GM19324 (cell line): ENCODE measurements around the gene PSTPIP2.
"Not testable (repeated sequence)": the region's sequence is repeated elsewhere in the genome, so short reads cannot be mapped to it uniquely, and the experiment has no call there.

Source experiments
- ATAC-seq: cut with Tn5 transposase; IDR thresholded peaks from one replicate; pipeline ENCODE4 v1.9.1; 2021; ENCODE audit warnings: mild to moderate bottlenecking, moderate library complexity; ENCODE audit not compliant: unreplicated experiment, low FRiP score

PSTPIP2 gene

DNA sequence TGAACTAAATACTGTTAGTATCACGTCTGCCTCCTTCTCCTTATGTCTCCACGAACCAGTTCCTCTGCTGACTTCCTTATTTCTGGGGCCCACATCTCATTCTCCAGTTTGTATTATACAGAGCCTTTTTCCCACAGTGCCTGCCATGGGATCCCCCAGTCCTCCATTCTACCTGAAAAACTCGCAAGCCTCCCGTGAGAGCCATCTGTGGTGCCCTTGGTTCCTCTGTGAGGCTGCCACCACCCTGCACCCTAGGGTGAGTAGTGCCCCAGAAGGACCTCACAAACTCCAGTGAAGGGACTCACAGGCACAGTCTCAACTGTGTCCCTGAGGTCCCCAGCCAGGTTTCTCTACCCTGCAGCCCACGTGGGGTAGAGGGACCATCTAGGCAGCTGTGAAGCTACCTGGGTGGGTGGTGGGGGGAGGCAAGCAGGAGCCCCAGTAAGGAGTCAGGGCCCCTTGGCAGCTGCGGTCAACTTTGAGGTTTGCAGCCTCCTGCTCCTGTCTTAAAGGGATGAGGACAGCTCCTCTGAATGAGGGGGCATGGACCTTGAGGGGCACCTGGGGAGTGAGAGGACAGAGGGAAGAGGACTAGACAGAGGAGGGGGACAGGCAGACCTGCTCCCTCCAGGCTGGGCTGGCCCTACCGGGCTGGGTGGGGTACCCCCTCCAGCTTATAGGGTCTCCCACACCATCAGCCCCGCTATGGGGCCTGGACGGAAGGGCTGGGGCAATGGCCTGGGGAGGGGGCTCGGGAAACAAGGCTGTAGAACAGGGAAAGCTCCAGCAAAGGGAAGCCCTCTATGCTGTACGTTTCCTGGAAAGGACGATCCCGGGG is 1.0 kb downstream of the PSTPIP2 start:
- no peak for ATAC-seq

DNA sequence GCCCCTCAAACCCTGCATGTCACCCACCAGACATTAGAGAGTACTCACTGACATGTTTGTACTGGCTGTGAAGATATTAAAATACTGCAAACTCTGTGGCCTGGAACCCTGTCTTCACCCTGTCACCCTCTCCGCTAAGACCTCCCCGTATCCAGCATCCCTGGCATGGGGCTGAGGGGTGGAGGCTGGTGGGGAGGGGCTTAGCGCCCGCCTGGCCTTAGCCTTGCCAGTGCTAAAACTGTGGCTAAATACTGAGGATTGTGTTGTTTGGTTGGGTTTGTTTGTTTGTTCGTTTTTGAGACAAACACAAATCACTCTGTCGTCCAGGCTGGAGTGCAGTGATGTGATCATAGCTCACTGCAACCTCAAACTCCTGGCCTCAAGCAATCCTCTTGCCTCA is 1.8 kb downstream of the PSTPIP2 start:
- ATAC-seq, result no peak

DNA sequence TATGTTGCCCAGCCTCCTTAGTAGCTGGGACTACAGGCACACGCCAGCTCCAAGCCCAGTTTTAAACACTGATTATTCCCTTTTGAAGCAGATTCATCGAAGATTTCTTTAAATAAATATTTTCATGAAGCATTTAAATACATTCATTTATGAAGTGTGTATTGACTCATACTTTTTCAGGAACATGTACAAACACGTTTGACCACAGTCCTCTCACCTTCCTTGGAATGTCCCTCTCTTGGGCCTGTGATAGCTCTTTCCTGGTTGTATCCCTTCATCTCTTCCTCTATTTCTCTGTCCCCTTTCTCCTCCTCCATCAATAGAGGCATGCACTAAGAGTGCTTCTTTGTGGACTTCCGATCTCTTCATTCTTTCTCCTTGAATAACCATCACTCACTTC is 2.5 kb downstream of the PSTPIP2 start:
- ATAC-seq, result no peak

DNA sequence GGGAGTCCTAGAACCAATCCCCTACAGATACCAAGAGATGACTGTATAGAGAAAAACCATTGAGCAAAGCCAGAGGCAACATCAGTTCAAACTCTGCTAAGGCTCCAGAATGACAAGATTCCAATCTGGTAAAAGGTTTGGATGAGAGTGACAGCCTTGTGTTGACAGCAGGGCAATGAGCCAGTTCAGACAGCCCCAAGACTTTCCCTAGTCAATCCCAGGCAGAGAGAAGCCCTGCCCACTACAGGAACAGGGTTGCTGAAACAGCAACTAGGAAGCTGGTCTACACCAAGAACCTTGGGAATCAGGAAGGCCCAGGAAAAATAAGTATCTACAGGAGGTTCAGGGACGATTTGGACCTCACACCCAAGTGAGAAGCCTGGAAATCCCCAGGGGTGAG is 3.3 kb downstream of the PSTPIP2 start:
- ATAC-seq, result no peak

DNA sequence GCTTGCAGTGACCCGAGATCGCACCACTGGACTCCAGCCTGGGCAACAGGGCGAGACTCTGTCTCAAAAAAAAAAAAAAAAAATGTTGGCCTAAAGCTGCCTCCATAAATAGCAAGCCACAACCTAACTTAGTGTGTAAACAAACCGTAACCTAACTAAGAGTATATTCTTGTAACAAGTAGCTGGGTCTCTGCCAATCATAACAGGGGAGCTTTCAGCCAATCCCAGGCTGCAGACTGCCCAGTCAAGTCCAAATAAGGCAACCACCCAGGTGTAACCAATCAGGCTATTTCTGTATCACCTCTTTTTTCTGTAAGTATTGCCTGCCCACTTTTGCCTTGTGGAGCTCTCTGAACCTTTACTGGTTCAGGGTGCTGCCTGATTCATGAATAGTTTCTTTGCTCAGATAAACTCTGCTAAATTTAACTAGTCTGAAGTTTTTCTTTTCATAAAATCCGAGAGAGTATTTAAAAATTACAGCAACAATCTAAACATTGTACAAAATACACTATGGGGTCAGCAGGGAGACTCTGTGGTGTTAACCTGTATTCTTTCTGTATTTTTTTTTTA is 4.5 kb downstream of the PSTPIP2 start:
- no peak for ATAC-seq

DNA sequence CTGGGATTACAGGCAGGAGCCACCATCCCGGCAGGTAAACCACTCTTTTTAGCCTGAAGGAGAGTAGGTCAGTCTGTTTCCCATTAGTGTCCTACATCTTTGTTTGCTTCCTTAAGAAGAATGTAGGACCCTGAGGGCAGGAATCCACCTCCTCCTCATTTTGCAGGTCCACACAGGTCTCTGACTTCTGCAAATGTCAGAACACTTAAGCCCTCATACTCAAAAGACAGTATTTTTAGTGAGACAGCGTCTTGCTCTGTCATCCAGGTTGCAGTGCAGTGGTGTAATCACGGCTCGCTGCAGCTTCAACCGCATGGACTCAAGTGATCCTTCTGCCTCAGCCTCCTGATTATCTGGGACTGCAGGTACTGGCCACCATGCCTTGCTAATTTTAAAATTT is 9.3 kb downstream of the PSTPIP2 start:
- ATAC-seq, result no peak

DNA sequence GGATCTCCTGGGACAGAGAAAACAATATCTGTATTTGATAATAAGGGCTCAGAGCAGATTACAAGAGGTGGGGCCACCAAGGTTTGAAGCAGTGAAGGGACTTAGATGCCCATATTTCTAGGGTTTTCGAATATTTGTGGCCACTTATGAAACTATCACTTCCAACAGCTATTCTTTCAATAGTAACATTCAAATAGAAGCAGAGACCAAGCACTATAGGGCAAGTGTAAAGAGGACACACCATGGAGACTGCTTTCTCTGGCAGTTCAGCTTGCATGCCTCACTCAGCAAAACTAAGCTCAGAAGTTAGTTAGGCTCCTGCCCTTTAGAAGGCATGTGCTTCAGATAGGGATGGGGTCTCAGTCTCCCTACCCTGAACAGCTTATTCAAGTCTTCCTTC is 10.3 kb downstream of the PSTPIP2 start:
- no peak for ATAC-seq

DNA sequence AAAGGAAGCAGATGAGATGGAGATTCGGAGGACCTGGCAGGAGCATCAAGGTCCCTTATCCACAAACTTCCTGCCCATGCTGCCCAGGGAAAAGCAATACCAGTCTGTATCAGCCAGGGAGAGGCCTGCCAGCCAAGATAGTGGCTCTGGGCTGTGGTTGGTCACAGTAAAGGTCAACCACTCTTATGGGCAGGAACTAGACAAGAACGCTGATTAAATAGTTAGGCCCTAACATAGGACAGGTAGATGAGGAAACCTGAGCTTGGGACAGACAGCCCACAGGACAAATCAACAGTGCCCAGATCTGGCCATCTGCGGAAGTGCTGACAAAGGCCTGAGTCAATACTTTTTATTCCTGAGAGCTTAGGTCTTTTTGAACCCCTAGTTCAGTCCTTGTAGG is 10.7 kb downstream of the PSTPIP2 start:
- no peak for ATAC-seq

DNA sequence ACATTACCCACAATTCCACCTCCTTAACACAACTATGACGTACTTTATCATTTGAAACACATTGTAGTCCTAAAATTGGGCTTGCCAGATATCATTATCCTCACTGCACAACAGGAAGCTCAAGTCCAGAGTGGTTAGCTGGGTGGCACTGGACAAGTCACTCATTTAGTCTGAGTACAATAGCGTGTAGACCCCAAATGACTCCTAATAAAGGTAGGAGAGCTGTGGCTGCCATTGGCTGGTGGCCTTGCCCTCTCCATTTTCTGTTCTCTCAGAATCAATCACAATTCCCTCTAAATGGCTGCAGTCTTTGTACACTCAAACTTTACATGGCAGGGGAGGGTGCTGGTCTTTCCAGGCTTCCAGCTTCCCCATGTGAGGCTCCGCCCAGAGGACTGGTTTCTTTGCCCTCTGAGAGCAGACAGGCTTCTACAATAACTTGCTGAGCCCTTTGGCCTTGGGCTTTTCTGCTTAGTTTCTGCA is 11.7 kb downstream of the PSTPIP2 start:
- no peak for ATAC-seq

DNA sequence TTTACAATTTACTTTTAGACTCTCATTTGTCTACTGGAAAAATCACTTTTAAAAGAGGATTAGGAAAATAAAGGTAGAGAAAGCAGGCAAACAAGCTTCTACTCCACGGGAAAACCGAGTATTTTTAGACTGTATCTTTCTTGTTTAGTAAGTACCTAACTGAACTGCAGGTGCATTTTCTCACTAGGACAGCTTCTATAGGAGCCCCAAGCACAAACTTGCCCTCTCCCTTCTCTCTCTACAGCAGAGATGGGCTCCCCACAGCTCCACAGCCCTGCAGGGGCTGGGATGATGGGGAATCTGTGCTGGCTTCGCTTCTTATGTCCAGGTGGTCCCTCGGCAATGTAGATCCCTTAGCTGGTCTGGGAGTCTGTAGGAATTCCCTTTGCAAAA is 16.2 kb downstream of the PSTPIP2 start:
- ATAC-seq, result no peak

DNA sequence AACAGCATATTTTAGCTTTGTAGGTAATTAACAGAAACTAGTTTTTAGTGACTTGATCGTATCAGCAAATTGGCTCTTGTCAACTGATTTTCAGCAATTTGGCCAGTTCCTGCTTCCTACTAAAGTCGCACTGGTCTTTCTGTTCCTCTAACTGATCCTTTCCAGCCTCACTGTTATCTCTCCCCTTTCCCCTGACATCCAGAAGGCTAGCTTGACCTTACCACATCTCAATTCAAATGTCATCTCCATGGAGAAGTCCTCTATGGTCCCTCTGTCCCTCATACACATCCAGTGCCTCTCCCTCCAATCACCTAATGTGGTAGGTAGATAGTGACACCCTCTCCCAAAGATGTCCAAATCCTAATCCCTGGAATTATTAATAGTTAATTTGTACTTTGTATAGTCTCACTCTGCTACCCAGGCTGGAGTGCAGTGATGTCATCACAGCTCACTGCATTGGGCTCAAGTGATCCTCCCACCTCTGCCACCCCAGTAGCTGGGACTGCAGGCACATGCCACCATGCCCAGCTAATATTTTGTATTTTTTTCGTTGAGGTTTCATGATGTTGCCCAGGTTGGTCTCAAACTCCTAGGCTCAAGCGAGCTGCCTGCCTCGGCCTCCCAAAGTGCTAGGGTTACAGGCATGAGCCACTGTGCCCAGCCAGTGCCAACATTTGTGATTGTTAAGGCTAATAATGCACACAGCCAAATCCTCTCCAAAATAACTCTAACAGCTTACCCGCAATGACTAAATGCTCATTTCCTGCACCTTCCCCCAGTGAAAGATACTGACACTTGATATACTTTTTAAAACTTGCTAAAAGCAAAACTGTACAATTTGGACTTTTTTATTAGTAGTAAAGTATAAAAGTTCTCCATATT is 16.9 kb downstream of the PSTPIP2 start:
- ATAC-seq, result no peak

DNA sequence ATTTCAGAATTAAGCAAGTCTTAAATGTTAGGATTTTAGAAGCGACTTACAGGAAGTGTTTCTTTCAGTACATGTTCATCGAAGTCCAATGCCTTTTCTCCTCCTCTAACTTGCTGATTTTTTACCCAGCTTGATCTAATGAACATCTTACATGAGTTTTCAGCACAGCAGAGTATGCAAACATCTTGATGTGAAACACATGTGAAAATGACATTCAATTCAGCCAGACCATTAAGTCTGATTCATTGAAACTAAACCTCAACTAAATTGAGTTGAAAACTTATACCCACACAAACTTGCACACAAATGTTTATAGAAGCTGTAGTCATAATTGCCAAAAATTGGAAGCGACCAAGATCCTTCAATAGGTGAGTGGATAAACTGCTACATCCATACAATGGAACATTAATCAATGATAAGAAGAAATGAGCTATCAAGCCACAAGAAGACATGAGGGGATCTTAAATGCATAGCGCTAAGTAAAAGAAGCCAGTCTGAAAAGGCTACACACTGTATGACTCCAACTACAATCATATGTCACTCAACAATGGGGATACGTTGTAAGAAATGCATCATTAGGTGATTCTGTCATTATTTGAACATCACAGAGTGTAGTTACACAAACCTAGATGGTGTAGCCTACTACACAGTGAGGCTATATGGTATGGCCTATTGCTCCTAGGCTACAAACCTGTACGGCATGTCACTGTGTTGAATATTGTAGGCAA is 18.5 kb downstream of the PSTPIP2 start:
- no peak for ATAC-seq

DNA sequence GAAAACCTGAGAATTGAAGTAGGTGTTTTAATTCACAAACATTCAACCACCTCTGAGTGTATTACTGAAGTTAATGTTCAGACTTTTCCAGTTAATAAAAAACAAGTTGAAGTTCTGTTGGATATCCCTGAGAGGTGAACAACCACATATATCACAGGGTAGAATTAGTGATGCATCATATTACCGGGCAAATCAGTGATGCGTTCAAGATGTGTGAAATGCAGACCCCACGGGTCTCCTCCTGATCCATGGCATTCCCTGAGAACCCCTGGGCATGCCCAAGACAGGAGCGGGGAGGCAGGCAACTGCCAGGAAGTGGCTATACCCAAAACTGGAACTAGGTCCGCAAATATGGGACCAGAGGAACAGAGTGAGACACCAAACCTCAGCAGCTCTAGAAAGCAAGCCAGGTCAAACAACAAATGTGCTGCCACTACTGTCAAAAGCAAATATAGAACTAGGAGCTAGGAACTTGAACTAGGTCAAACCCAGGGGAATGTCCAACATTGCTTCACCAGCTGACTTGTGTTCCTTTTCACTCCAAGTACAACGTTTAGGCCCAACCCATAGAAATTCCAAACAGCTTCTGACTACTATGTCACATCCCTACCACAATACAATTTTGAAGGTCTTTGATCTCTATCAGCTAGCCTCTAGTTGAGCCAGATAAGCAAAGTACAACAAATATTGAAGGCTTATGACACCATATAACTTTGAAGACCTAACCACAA is 20.2 kb downstream of the PSTPIP2 start:
- ATAC-seq, result no peak

DNA sequence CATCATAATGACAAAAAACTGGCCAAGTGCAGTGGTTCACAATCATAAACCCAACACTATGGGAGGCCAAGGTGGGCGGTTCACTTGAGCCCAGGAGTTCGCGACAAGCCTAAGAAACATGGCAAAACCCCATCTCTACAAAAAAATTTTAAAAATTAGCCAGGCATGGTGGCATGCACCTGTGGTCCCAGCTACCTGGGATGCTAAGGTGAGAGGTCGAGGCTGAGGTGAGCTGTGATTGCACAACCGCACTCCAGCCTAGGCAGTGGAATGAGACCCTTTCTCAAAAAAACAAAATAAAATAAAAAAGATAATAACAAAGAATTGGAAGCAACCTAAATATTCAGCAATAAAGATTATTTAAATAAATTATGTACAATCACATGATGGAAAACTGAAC is 21.8 kb downstream of the PSTPIP2 start:
- ATAC-seq, result no peak

DNA sequence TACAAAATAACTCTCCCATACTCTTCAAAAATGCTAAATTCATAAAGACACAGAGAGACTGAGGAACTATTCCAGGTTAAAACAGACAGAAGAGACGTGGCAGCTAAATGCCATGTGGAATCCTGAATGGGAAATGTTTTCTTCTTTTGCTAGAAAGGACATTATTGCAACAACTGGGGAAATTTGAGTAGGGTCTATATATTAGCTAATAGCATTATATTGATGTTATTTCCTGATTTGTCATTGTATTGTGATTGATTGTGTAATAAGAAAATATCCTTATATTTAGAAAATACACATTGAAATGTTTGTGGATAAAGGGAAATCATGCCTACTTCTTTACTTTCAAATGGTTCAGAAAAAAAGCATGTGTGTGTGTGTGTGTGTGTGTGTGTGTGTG is 23.4 kb downstream of the PSTPIP2 start:
- no peak for ATAC-seq

DNA sequence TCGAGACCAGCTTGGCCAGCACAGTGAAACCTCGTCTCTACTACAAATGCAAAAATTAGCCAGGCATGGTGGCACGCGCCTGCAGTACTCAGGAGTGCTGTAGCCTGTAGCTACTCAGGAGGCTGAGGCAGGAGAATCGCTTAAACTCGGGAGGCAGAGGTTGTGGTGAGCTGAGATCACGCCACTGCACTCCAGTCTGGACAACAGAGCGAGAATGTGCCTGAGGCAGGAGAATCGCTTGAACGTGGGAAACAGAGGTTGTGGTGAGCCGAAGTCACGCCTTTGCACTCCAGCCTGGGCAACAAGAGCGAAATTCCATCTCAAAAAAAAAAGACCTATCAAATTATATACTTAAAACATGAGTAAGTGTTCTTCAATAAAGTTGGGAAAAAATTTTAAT is 24.7 kb downstream of the PSTPIP2 start:
- not testable (repeated sequence) for ATAC-seq

DNA sequence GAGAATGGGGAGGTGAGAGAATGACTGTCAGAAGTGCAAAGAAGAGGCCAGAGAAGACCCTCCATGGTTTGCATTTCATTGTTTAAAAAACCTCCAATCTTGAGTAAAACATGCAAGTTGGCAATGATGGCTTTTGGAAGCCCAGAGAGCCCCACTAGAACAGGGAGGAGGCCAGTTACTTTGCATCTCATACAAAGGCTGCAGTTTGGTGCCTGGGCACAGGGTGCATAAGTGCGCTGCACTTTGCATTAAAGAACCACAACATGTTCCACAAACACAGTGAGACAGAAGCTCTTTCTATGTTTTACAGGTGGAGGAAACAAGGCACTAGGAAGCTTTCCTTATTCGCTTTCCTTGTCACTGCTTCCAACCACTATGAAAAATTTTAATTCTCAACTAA is 25.4 kb downstream of the PSTPIP2 start:
- ATAC-seq, result no peak

DNA sequence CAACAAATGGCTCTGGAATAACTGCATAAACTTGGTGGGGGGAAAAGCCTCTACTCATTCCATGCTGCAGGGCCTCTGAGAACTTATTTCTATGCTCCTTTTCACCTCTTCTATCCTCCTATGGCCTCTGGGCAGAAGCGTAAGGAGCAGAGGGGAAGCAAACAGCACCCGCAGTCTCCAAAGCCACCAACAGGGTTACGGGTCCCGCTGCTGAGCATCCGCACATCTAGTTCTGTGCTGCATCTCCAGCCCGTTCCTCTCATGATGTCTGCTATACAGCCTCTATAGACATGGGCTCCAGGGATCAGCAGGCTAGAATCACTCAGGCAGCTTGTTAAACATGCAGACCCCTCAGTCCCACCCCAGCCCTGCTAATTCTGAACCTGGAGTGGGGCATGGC is 25.9 kb downstream of the PSTPIP2 start:
- no peak for ATAC-seq

DNA sequence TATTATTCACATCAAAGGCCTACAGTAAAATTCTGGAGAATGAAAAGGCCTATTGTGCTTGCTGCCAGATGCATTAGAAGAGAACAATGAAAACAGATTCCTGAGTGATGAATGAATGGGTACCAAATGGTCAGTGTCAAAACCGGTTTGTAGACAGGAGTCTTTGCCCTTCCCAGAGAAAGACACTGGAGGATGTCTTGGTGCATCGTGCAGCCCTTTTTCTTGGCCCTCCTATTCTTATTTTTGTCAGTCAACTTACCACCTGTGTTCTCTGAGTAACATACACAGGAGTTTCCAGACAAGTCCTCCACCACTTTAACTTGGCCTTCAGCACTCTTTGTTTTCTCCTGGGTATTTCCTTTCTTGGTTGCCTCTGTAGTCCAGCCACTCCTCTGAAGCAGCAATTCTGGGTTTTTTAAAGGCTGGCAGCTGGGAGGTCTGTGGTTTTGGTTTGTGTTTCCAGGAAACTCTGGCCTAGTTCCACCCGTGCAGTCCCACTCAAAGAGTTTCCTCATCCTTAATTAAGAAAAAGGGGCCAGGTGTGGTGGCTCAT is 29.4 kb downstream of the PSTPIP2 start:
- no peak for ATAC-seq

DNA sequence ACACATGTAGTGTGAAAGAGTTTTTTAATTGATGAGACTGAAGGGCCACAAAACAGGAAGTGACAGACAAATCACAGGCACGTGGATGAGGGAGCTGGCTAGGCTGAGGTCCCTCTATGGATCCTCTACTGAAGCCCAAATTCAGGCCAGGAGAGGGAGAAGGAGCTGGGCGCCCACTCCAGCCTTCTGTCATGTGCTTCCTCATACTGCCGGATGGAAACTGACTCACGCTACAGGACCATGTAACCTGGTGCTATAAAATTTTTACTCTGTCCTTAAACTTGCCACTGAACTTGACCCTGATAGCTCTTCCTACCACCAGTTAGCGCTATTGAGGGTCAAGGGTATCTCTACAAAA is 31.3 kb downstream of the PSTPIP2 start:
- no peak for ATAC-seq
